ENCODE results near the gene SMU1. TPM values are rescaled to one million over a fixed set of nuclear protein-coding genes. Genes with fewer than 3 reads are reported as not detected.

The SMU1 gene
- total RNA-seq, 4 donors from 2014 or later = 14.3 to 18.5 (median 16.7) TPM

GRCh38 chr9:33109850-33110595 is 33.5 kb upstream of the SMU1 start:
- Histone ChIP-seq H3K27me3 (no peaks in the 10 kb centered on the region), H3K4me1 (peaks cover 20% of the 10 kb centered on the region), H3K36me3 (peaks cover 40% of the 10 kb centered on the region), H3K4me3 (no peak overlapping the region), H3K9me3 (no peaks in the 10 kb centered on the region), H3K27ac (no peak overlapping the region)
- no peak for DNase-seq (ENCODE audit: low spot score in 2 of 2)
- WGBS = 87% methylated on average over 1 of the region's 1 CpG
- no peak for TF ChIP-seq EP300 (IDR thresholded peaks at IDR 0.05)
- no peak for TF ChIP-seq POLR2AphosphoS5 (IDR thresholded peaks at IDR 0.05)
- no peak for TF ChIP-seq POLR2A (IDR thresholded peaks at IDR 0.05)
- TF ChIP-seq, protein P1, sequence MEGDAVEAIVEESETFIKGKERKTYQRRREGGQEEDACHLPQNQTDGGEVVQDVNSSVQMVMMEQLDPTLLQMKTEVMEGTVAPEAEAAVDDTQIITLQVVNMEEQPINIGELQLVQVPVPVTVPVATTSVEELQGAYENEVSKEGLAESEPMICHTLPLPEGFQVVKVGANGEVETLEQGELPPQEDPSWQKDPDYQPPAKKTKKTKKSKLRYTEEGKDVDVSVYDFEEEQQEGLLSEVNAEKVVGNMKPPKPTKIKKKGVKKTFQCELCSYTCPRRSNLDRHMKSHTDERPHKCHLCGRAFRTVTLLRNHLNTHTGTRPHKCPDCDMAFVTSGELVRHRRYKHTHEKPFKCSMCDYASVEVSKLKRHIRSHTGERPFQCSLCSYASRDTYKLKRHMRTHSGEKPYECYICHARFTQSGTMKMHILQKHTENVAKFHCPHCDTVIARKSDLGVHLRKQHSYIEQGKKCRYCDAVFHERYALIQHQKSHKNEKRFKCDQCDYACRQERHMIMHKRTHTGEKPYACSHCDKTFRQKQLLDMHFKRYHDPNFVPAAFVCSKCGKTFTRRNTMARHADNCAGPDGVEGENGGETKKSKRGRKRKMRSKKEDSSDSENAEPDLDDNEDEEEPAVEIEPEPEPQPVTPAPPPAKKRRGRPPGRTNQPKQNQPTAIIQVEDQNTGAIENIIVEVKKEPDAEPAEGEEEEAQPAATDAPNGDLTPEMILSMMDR (IDR thresholded peaks at IDR 0.05) = no peak

DNA sequence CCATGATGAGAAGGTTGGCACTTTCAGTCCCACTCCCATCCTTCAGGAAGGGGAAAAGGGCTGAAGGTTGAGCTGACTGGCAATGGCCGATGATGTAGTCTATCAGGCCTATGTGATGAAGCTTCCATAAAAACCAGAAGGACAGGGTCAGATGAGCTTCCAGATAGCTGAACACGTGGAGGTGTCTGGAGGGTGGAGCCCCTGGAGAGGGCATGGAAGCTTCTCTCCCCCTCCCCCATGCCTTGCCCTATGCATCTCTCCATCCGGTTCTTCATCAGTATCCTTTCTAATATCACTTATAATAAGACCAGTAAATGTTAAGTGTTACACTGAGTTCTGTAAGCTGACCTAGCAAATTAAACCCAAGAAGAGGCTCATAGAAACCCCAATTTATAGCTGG is 32.6 kb upstream of the SMU1 start:
- Histone ChIP-seq H3K4me1 (peaks cover 20% of the 10 kb centered on the region), H3K36me3 (peaks cover 31% of the 10 kb centered on the region), H3K4me3 (no peak overlapping the region), H3K27me3 (no peaks in the 10 kb centered on the region), H3K9me3 (no peaks in the 10 kb centered on the region), H3K27ac (no peak overlapping the region)
- 75% methylated on average over 3 of the region's 3 CpGs for WGBS
- no peak for DNase-seq (ENCODE audit: low spot score in 2 of 2)
- TF ChIP-seq POLR2A (IDR thresholded peaks at IDR 0.05) = no peak
- TF ChIP-seq EP300 (IDR thresholded peaks at IDR 0.05) = no peak
- TF ChIP-seq, protein P1 (IDR thresholded peaks at IDR 0.05) = no peak
- no peak for TF ChIP-seq POLR2AphosphoS5 (IDR thresholded peaks at IDR 0.05)

DNA sequence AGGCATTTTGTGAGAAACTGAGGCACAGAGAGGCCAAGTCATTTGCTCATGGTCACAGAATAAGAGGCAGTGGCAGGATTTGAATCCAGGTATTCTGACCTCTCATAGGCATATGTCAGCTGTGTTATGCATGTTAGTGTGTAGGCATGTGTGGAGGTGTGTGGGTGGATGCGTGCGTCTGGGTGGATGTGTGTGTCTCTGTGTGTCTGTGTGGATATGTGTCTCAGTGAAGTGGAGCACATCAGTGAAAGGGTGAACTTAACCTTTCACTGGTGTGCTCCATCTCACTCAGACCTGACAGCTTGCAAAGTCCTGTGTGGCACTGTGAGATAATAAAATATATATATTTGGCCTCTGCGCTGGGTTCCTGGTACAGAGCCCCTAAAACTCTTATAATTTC is 32.0 kb upstream of the SMU1 start:
- H3K36me3 ChIP-seq = peaks cover 24% of the 10 kb centered on the region
- WGBS = 91% methylated on average over 3 of the region's 3 CpGs
- no peak overlapping the region for H3K27ac ChIP-seq
- H3K4me3 ChIP-seq = no peak overlapping the region
- TF ChIP-seq, protein P1 (IDR thresholded peaks at IDR 0.05) = no peak
- no peak for TF ChIP-seq EP300 (IDR thresholded peaks at IDR 0.05)
- no peak for TF ChIP-seq POLR2A (IDR thresholded peaks at IDR 0.05)
- TF ChIP-seq POLR2AphosphoS5 (IDR thresholded peaks at IDR 0.05) = no peak
- H3K9me3 ChIP-seq = no peaks in the 10 kb centered on the region
- no peak for DNase-seq (ENCODE audit: low spot score in 2 of 2)
- H3K4me1 ChIP-seq = peaks cover 22% of the 10 kb centered on the region
- no peaks in the 10 kb centered on the region for H3K27me3 ChIP-seq

- Histone ChIP-seq H3K36me3 (peaks cover 17% of the 10 kb centered on the region), H3K4me3 (no peak overlapping the region), H3K9me3 (no peaks in the 10 kb centered on the region), H3K27ac (peak overlapping the region; percentile 64), H3K27me3 (no peaks in the 10 kb centered on the region), H3K4me1 (peaks cover 26% of the 10 kb centered on the region)
- WGBS = 51% methylated on average over 5 of the region's 5 CpGs
- TF ChIP-seq POLR2AphosphoS5 (IDR thresholded peaks at IDR 0.05) (no peak), EP300 (IDR thresholded peaks at IDR 0.05) (no peak), POLR2A (IDR thresholded peaks at IDR 0.05) (no peak)
- TF ChIP-seq, protein P1 (IDR thresholded peaks at IDR 0.05) = no peak
- DNase-seq (ENCODE audit: low spot score in 2 of 2) = no peak
Measured at GRCh38 chr9:33107762-33108161, 31.3 kb upstream of the SMU1 start.

GRCh38 chr9:33106827-33107621 is 30.6 kb upstream of the SMU1 start:
- no peak for DNase-seq (ENCODE audit: low spot score in 2 of 2)
- WGBS = 33% methylated on average over 7 of the region's 10 CpGs
- Histone ChIP-seq H3K36me3 (peaks cover 10% of the 10 kb centered on the region), H3K27me3 (no peaks in the 10 kb centered on the region), H3K4me1 (peaks cover 26% of the 10 kb centered on the region), H3K4me3 (no peak overlapping the region), H3K27ac (peak overlapping the region; percentile 64), H3K9me3 (no peaks in the 10 kb centered on the region)
- TF ChIP-seq POLR2A (IDR thresholded peaks at IDR 0.05) (no peak), POLR2AphosphoS5 (IDR thresholded peaks at IDR 0.05) (no peak), EP300 (IDR thresholded peaks at IDR 0.05) (no peak)
- TF ChIP-seq, protein P1 (IDR thresholded peaks at IDR 0.05) = no peak
